BJ (cell line): ENCODE data around the gene BCO1. TPM values are rescaled to one million over a fixed set of nuclear protein-coding genes. Genes with fewer than 3 reads are reported as not detected.

ENCODE experiments used
- CTCF ChIA-PET: fragments of 350-600 bp; formaldehyde crosslinking; extraction: SDS; loops from one replicate; lab custom pipeline; 2021; ENCODE audit warnings: antibody characterized with exemption, inconsistent platforms; lab: Yijun Ruan, JAX
- POLR2A ChIA-PET: fragments of 300-600 bp; sonication (Branson Sonifier 250); formaldehyde crosslinking; extraction: SDS; loops from one replicate; lab custom pipeline; 2021; ENCODE audit warnings: antibody characterized with exemption; lab: Charles Lee
- DNase-seq: peaks from one replicate; pipeline ENCODE4 v3.0.0-alpha.2; 2011; ENCODE audit warnings: low read depth
- H3K27me3 ChIP-seq: 2 replicates; pipeline ENCODE4 v1.6.0; 2011; ENCODE audit warnings: low read length; ENCODE audit not compliant: control insufficient read depth, insufficient read depth
- H3K36me3 ChIP-seq: 2 replicates; pipeline ENCODE4 v1.5.1; 2011; ENCODE audit warnings: low read length; ENCODE audit not compliant: control insufficient read depth, insufficient read depth
- H3K4me3 ChIP-seq: 2 replicates; pipeline ENCODE4 v1.5.1; 2011; ENCODE audit warnings: low read depth, mild to moderate bottlenecking, control low read depth, low read length
- CTCF ChIP-seq: IDR thresholded peaks from 2 replicates; pipeline ENCODE4 v1.5.1; 2011; ENCODE audit warnings: low read depth, mild to moderate bottlenecking, control low read depth, inconsistent platforms, low read length, moderate library complexity; ENCODE audit not compliant: insufficient read depth
- polyA plus RNA-seq: library from polyadenylated mRNA; depleted of rRNA; stranded (reverse); fragments of >200 nt; gene quantifications from 2 replicates; pipeline ENCODE4 v1.2.3, GENCODE V29; 2011

BCO1 gene
- polyA plus RNA-seq, 1 experiment = not detected

GRCh38 chr16:81268509-81268908 lies 30.0 kb downstream of the BCO1 start:
- TF ChIP-seq CTCF = no peak
- POLR2A ChIA-PET = no interaction called here
- CTCF ChIA-PET = interaction anchor here (1.4 kb wide), 1 partner anchor 9 kb away, joined by 5 read pairs; no protein-coding TSS in a partner anchor
- no peak for DNase-seq
- H3K4me3 ChIP-seq = no peak overlapping the region
- no peaks in the 10 kb centered on the region for H3K36me3 ChIP-seq
- no peaks in the 10 kb centered on the region; the same call in 1 of the 2 replicates for H3K27me3 ChIP-seq

- ChIA-PET POLR2A (no interaction called here), CTCF (interaction anchor here (0.6 to 1.1 kb wide), 2 partner anchors 12 to 28 kb away, joined by 4 to 5 read pairs; no protein-coding TSS in a partner anchor)
- Histone ChIP-seq H3K27me3 (no peaks in the 10 kb centered on the region; the same call in 1 of the 2 replicates), H3K4me3 (no peak overlapping the region), H3K36me3 (no peaks in the 10 kb centered on the region)
- DNase-seq = no peak
- no peak for TF ChIP-seq CTCF
Observed at GRCh38 chr16:81273223-81273950, 34.9 kb downstream of the BCO1 start.

- POLR2A ChIA-PET = no interaction called here
- Histone ChIP-seq H3K4me3 (no peak overlapping the region), H3K36me3 (no peaks in the 10 kb centered on the region), H3K27me3 (no peaks in the 10 kb centered on the region; the same call in 1 of the 2 replicates)
- CTCF ChIA-PET = interaction anchor here (0.8 kb wide), 1 partner anchor 11 kb away, joined by 3 read pairs; no protein-coding TSS in a partner anchor
- DNase-seq = no peak
- no peak for TF ChIP-seq CTCF
Observed at GRCh38 chr16:81275064-81275532, 36.6 kb downstream of the BCO1 start.

- CTCF ChIA-PET = interaction anchor here (0.6 kb wide), 1 partner anchor 38 kb away, joined by 4 read pairs; no protein-coding TSS in a partner anchor
- Histone ChIP-seq H3K4me3 (no peak overlapping the region), H3K36me3 (no peaks in the 10 kb centered on the region), H3K27me3 (no peaks in the 10 kb centered on the region; the same call in 1 of the 2 replicates)
- no peak for TF ChIP-seq CTCF
- POLR2A ChIA-PET = no interaction called here
- no peak for DNase-seq
Observed at GRCh38 chr16:81275795-81276194, 37.3 kb downstream of the BCO1 start.

- CTCF ChIA-PET = interaction anchor here (0.6 to 1.8 kb wide), 4 partner anchors 8 to 71 kb away, joined by 3 to 12 read pairs (median 4); no protein-coding TSS in a partner anchor
- DNase-seq = no peak
- H3K27me3 ChIP-seq = no peaks in the 10 kb centered on the region; the same call in 1 of the 2 replicates
- H3K4me3 ChIP-seq = no peak overlapping the region
- POLR2A ChIA-PET = no interaction called here
- H3K36me3 ChIP-seq = no peaks in the 10 kb centered on the region
- no peak for TF ChIP-seq CTCF
Observed at GRCh38 chr16:81276323-81276722, 37.8 kb downstream of the BCO1 start.
